Pancreas (tissue), 10 donors: Measurements from ENCODE around the gene PUS7L. TPM values are rescaled to one million over a fixed set of nuclear protein-coding genes. Genes with fewer than 3 reads are reported as not detected.
"Not testable (repeated sequence)": the region's sequence is repeated elsewhere in the genome, so short reads cannot be mapped to it uniquely, and the experiment has no call there.

Experiments used
- ATAC-seq, 4 donors: fragments of 200-7000 bp; cut with Tn5 transposase; one replicate each; pipeline versions ENCODE4 v1.8.0 to v1.9.1; 2020; ENCODE audit warnings: mild to moderate bottlenecking in 4 of 4, moderate library complexity in 4 of 4
- DNase-seq, 6 donors: peaks; one replicate each; pipeline ENCODE4 v3.0.0-alpha.2; 2020
- FAIRE-seq: peaks from 2 replicates; lab custom pipeline; 2012; peaks lifted over from hg19 to GRCh38; lab: Jason Lieb, UNC
- H3K27ac ChIP-seq, 4 donors: fragments of 200-600 bp; sonication (generic); 1 replicate in 3 of 4; 2 replicates in 1 of 4; pipeline versions ENCODE4 v1.5.0 to v1.8.0; 2020
- H3K27me3 ChIP-seq, 4 donors: fragments of 200-600 bp; one replicate each; pipeline ENCODE4 v1.8.0; 2021
- H3K36me3 ChIP-seq, 3 donors: fragments of 200-600 bp; sonication (generic) in 1 of 3; one replicate each; pipeline versions ENCODE4 v1.5.0 to v1.8.0; 2020 to 2021
- H3K4me1 ChIP-seq, 3 donors: fragments of 200-600 bp; one replicate each; pipeline ENCODE4 v1.8.0; 2021
- H3K4me3 ChIP-seq, 4 donors: fragments of 200-600 bp; sonication (generic) in 2 of 4; one replicate each; pipeline versions ENCODE4 v1.5.0 to v1.8.0; 2020 to 2021
- H3K9me3 ChIP-seq, 4 donors: fragments of 200-600 bp; one replicate each; pipeline ENCODE4 v1.8.0; 2021
- WGBS, 2 donors: extraction: QIAGEN DNeasy Blood & Tissue Kit; methylation state at CpG; one replicate each; pipeline ENCODE4 v1.1.7; 2013; 5-methylcytosine and 5-hydroxymethylcytosine counted together
- intact Hi-C, 3 donors: fragments of 100-400 bp; cut with DNase I; formaldehyde crosslinking; loops; one replicate each; pipeline versions ENCODE4 v1.11.1 to v1.14.2; 2022
- polyA plus RNA-seq, 2 donors: library from polyadenylated mRNA; stranded (reverse); fragments of 200-250 nt; gene quantifications; one replicate each; pipeline ENCODE4 v1.2.3, GENCODE V29; 2013
- total RNA-seq, 6 donors: library from RNA; stranded (reverse); fragmentation: NEBNext Ultra II Directional in 4 of 6; extraction: Animal tissue kit (Norgen Biotek cat#: 25700) in 4 of 6; gene quantifications; one replicate each; pipeline versions ENCODE4 v1.2.1 to v1.2.4, GENCODE V29; 2021 to 2023
- TF ChIP-seq, protein P1 (sequence below), 4 donors: fragments of 200-600 bp; sonication (generic) in 3 of 4; IDR thresholded peaks; one replicate each; pipeline versions ENCODE4 v1.5.0 to v1.8.0; 2021; ENCODE audit warnings: antibody characterized with exemption in 4 of 4
- donor health status: healthy with polysubstance abuse.
- donor health status: DM: no; HTN: no; CAD: no; lungs with moderate emphysema.
- donor health status: DM: no; HTN: no; CAD: no.
- donor health status: control.
- donor health status: control.
- donor health status: Bipolar disorder and iron deficiency.
- donor health status: DM: yes; HTN: yes; CAD: no.
- donor health status: DM: no; HTN: no; CAD: no.
- donor health status: DM: no; HTN: no; CAD: no.
- donor health status: DM: yes; HTN: yes; CAD: no.

PUS7L gene
- total and polyA plus RNA-seq, 8 donors = 1.1 to 10.9 (median 5.9) TPM

GRCh38 chr12:43728117-43728516 lies 30.5 kb downstream of the PUS7L start:
- no peaks in the 10 kb centered on the region for H3K27me3 ChIP-seq
- WGBS, 2 donors = 44 to 53% methylated on average over 2 of the region's 2 CpGs
- peaks cover 0 to 13% (median 0%) of the 10 kb centered on the region in 3 donors for H3K36me3 ChIP-seq
- no peak for DNase-seq
- no peak overlapping the region for H3K27ac ChIP-seq
- ATAC-seq = peak in 1 of 4 donors; percentile 24
- H3K4me1 ChIP-seq = no peaks in the 10 kb centered on the region
- TF ChIP-seq, protein P1, sequence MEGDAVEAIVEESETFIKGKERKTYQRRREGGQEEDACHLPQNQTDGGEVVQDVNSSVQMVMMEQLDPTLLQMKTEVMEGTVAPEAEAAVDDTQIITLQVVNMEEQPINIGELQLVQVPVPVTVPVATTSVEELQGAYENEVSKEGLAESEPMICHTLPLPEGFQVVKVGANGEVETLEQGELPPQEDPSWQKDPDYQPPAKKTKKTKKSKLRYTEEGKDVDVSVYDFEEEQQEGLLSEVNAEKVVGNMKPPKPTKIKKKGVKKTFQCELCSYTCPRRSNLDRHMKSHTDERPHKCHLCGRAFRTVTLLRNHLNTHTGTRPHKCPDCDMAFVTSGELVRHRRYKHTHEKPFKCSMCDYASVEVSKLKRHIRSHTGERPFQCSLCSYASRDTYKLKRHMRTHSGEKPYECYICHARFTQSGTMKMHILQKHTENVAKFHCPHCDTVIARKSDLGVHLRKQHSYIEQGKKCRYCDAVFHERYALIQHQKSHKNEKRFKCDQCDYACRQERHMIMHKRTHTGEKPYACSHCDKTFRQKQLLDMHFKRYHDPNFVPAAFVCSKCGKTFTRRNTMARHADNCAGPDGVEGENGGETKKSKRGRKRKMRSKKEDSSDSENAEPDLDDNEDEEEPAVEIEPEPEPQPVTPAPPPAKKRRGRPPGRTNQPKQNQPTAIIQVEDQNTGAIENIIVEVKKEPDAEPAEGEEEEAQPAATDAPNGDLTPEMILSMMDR (IDR thresholded peaks at IDR 0.05) = no peak
- no peaks in the 10 kb centered on the region for H3K9me3 ChIP-seq
- no peak overlapping the region for H3K4me3 ChIP-seq
- intact Hi-C loops = no loop called here
- FAIRE-seq = peak; percentile 94

DNA sequence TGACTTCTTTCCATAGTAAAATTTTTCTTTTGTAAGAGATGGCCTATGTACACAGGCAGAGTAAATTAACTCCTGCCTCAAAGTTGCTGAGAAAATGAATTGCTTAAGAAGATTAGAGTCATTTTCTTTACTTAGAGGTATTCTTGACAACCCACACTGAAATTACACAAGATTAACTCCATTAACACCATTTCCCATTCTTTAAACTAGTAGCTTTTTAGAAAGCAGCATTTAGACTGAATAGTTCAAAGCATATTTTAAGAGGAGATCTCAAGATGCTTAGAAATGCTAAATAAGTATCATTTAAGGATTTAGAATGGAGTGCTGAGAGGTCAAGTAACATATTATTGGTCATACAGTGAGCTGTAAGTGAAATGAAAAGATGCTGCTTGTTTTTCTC lies 35.5 kb downstream of the PUS7L start:
- H3K9me3 ChIP-seq = no peaks in the 10 kb centered on the region
- TF ChIP-seq, protein P1 (IDR thresholded peaks at IDR 0.05) = no peak
- ATAC-seq (no peak), DNase-seq (no peak), FAIRE-seq (no peak)
- no peaks in the 10 kb centered on the region for H3K36me3 ChIP-seq
- no peak overlapping the region for H3K27ac ChIP-seq
- intact Hi-C loops = no loop called here
- H3K27me3 ChIP-seq = no peaks in the 10 kb centered on the region
- H3K4me1 ChIP-seq = no peaks in the 10 kb centered on the region
- H3K4me3 ChIP-seq = no peak overlapping the region

DNA sequence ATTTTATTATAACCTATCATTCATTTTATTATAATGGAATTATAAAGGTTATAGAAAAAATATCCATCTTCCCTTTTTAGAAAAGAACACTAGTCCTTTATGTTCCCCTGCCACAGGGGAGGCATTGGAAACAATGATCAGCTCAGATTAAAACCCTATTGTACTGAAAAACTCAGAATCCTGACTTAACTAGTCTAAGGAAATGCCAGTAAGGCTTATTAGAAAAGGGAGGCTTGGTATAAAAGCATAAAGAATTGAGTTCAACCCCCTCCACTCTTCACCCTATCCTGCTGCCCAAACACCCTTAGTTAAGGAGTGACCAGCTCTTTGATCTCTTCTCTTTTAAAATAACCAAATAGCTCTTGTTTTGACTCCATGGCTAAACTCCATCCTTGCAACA lies 36.0 kb downstream of the PUS7L start:
- Histone ChIP-seq H3K9me3 (no peaks in the 10 kb centered on the region), H3K36me3 (no peaks in the 10 kb centered on the region), H3K27ac (no peak overlapping the region), H3K27me3 (no peaks in the 10 kb centered on the region), H3K4me3 (no peak overlapping the region), H3K4me1 (no peaks in the 10 kb centered on the region)
- TF ChIP-seq, protein P1 (IDR thresholded peaks at IDR 0.05) = no peak
- DNase-seq (no peak), FAIRE-seq (no peak), ATAC-seq (no peak)
- intact Hi-C loops = no loop called here

- H3K4me1 ChIP-seq = no peaks in the 10 kb centered on the region
- H3K9me3 ChIP-seq = no peaks in the 10 kb centered on the region
- H3K36me3 ChIP-seq = no peaks in the 10 kb centered on the region
- ATAC-seq = no peak
- no peak for FAIRE-seq
- TF ChIP-seq, protein P1 (IDR thresholded peaks at IDR 0.05) = no peak
- no peak for DNase-seq
- H3K4me3 ChIP-seq = no peak overlapping the region
- no peak overlapping the region for H3K27ac ChIP-seq
- 5 to 8% methylated on average over 2 of the region's 2 CpGs for WGBS, 2 donors
- H3K27me3 ChIP-seq = no peaks in the 10 kb centered on the region
- intact Hi-C loops = no loop called here
Measured at GRCh38 chr12:43711348-43711747, 47.2 kb downstream of the PUS7L start.

DNA sequence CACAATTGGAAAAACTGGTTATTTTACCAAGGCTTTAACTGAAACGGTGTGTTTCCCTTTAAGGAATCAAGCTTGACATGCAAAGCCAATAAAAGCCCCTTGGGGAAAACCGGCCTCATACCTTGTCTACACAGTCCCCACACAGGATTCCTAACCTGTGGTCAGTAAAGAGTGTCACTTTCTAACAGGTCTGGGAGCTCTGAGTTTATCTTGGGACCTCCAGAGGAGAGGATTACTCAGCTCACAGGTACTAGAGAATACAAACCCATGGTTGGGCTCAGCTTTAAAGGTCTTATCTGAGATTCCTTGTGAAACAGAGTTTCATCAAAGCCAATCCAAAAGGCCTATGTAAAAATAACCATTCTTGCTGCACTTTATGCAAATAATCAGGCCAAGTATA lies 54.8 kb downstream of the PUS7L start:
- H3K27me3 ChIP-seq, FAIRE-seq, H3K27ac ChIP-seq, H3K4me1 ChIP-seq, H3K9me3 ChIP-seq, DNase-seq, ATAC-seq, H3K36me3 ChIP-seq, H3K4me3 ChIP-seq, intact Hi-C loops: not testable (repeated sequence)
- WGBS, 2 donors = 17 to 26% methylated on average over 2 of the region's 2 CpGs

DNA sequence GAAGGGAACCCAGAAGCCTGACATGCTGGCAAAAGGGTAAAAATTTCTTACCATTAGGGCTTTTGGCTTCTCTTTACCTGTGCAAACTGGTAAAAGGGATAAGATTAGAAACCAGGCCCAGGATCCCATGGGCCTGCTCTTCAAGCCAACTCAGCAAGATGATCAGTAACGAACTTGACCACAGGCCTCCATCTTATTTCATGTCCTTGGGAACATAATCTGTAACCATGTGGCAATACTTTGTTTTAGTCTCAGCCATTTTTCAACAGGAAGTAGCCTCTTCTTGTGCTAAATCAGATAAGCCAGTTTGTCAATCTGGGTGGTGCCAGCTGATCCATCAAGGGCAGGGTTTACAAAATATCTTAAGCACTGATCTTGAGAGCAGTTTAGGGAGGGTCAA lies 57.4 kb downstream of the PUS7L start:
- H3K4me3 ChIP-seq, H3K9me3 ChIP-seq, intact Hi-C loops, ATAC-seq, DNase-seq, H3K27ac ChIP-seq, H3K36me3 ChIP-seq, FAIRE-seq, H3K4me1 ChIP-seq, H3K27me3 ChIP-seq: not testable (repeated sequence)
- WGBS, 2 donors = 63 to 70% methylated on average over 1 of the region's 1 CpG
